HepG2 (cell line): ENCODE results near the gene OSCP1. TPM values are rescaled to one million over a fixed set of nuclear protein-coding genes. Genes with fewer than 3 reads are reported as not detected.

Experiments used
- CHD2 ChIP-seq: IDR thresholded peaks from 2 replicates; pipeline ENCODE4 v1.6.1; 2011; ENCODE audit warnings: low read depth, low read length, improper control_type of control experiment
- DR1 ChIP-seq: sonication (generic); formaldehyde crosslinking; IDR thresholded peaks from 2 replicates; pipeline ENCODE4 v1.8.0; 2021; ENCODE audit warnings: mild to moderate bottlenecking, missing genetic modification reagents, inconsistent platforms
- GRHL1 ChIP-seq: sonication (generic); formaldehyde crosslinking; conservative IDR thresholded peaks from 2 replicates; pipeline ENCODE4 v1.8.0; 2022; ENCODE audit warnings: missing genetic modification reagents
- HCFC1 ChIP-seq: fragments of 150-350 bp; IDR thresholded peaks from 2 replicates; pipeline ENCODE4 v1.6.1; 2014; ENCODE audit warnings: low read depth, low read length
- HIVEP1 ChIP-seq: sonication (generic); formaldehyde crosslinking; IDR thresholded peaks from 2 replicates; pipeline ENCODE4 v1.4.0; 2020; ENCODE audit warnings: mild to moderate bottlenecking, missing genetic modification reagents
- HNF1A ChIP-seq, 2 experiments: sonication (generic) in 1 of 2; formaldehyde crosslinking in 1 of 2; IDR thresholded peaks; 2 replicates each; pipeline versions ENCODE4 v1.4.0 to v1.6.1; 2016 to 2020; ENCODE audit warnings: borderline replicate concordance in 1 of 2, low read depth in 1 of 2, mild to moderate bottlenecking in 1 of 2, missing genetic modification reagents in 1 of 2
- KLF6 ChIP-seq: IDR thresholded peaks from 2 replicates; pipeline ENCODE4 v1.8.0; 2016; ENCODE audit warnings: missing biosample characterization, missing genetic modification reagents
- MXD1 ChIP-seq: sonication (generic); formaldehyde crosslinking; IDR thresholded peaks from 2 replicates; pipeline ENCODE4 v1.4.0; 2020; ENCODE audit warnings: mild to moderate bottlenecking, missing genetic modification reagents
- MYPOP ChIP-seq: sonication (generic); formaldehyde crosslinking; IDR thresholded peaks from 2 replicates; pipeline ENCODE4 v1.8.1; 2023; ENCODE audit warnings: mild to moderate bottlenecking, moderate library complexity, missing genetic modification reagents
- NR2F6 ChIP-seq, 2 experiments: IDR thresholded peaks; 2 replicates each; pipeline ENCODE4 v1.6.1; 2016; ENCODE audit warnings: antibody characterized with exemption in 1 of 2, mild to moderate bottlenecking in 1 of 2
- ONECUT2 ChIP-seq: sonication (generic); formaldehyde crosslinking; IDR thresholded peaks from 2 replicates; pipeline ENCODE4 v1.4.0; 2020; ENCODE audit warnings: missing genetic modification reagents
- RBFOX2 ChIP-seq: fragments of 200-400 bp; formaldehyde crosslinking; IDR thresholded peaks from 2 replicates; pipeline ENCODE4 v1.6.1; 2017; ENCODE audit warnings: low read depth, mild to moderate bottlenecking, low read length
- THAP9 ChIP-seq: sonication (generic); formaldehyde crosslinking; IDR thresholded peaks from 2 replicates; pipeline ENCODE4; 2020; ENCODE audit warnings: missing genetic modification reagents, mild to moderate bottlenecking, borderline replicate concordance
- ZBTB38 ChIP-seq: sonication (generic); formaldehyde crosslinking; IDR thresholded peaks from 2 replicates; pipeline ENCODE4 v1.5.1; 2020; ENCODE audit warnings: mild to moderate bottlenecking, missing genetic modification reagents
- ZNF263 ChIP-seq: sonication (generic); formaldehyde crosslinking; IDR thresholded peaks from 2 replicates; pipeline ENCODE4 v1.4.0; 2020; ENCODE audit warnings: missing genetic modification reagents
- ZNF451 ChIP-seq: sonication (generic); formaldehyde crosslinking; IDR thresholded peaks from 2 replicates; pipeline ENCODE4 v1.5.0; 2020; ENCODE audit warnings: mild to moderate bottlenecking, missing genetic modification reagents
- ZNF557 ChIP-seq: sonication (generic); formaldehyde crosslinking; IDR thresholded peaks from 2 replicates; pipeline ENCODE4 v1.4.0; 2020; ENCODE audit warnings: missing genetic modification reagents
- ZNF644 ChIP-seq: IDR thresholded peaks from 2 replicates; pipeline ENCODE4 v1.6.1; 2016; ENCODE audit warnings: low read depth
- polyA plus RNA-seq, 8 experiments: library from polyadenylated mRNA; depleted of rRNA in 3 of 8; stranded (reverse) in 7 of 8; unstranded in 1 of 8; fragments of >200 nt; fragmentation: Illumina TruSeq in 4 of 8; extraction: Trizol in 4 of 8; gene quantifications; 2 replicates each; pipeline versions ENCODE4 v1.2.1 to v1.2.3, GENCODE V29; 2011 to 2016; ENCODE audit warnings: low read depth in 4 of 8, missing spikeins in 1 of 8, mixed read lengths in 1 of 8; ENCODE audit not compliant: insufficient read depth in 1 of 8
- total RNA-seq, 5 experiments: library from RNA; depleted of rRNA; stranded (reverse); fragments of >200 nt; fragmentation: Illumina TruSeq; extraction: Trizol; gene quantifications; 2 replicates each; pipeline ENCODE4 v1.2.3, GENCODE V29; 2016; ENCODE audit warnings: low read depth in 1 of 5

The OSCP1 gene
- total and polyA plus RNA-seq, 2 of the 13 experiments (the other 11 are each of a cell fraction or from before 2014, with no cell fraction given): 0.60 to 0.84 TPM

GRCh38 chr1:36450270-36450918 lies at the start of gene OSCP1 (continued):
- TF ChIP-seq THAP9 (CRISPR knock-in tag) (peak; percentile 46; the same call in 1 of the 2 replicates), HNF1A (IDR thresholded peaks at IDR 0.05; ENCODE audit: low read depth) (no peak), HNF1A (CRISPR knock-in tag; IDR thresholded peaks at IDR 0.05; ENCODE audit: borderline replicate concordance) (0 out of 2 replicates have a peak, but pooled peaks have one; percentile 51), CHD2 (no peak), RBFOX2 (peak; percentile 71), NR2F6 (IDR thresholded peaks at IDR 0.05) (no peak), NR2F6 (CRISPR knock-in tag; IDR thresholded peaks at IDR 0.05) (no peak), HCFC1 (peak; percentile 41; the same call in 1 of the 2 replicates), ONECUT2 (CRISPR knock-in tag) (no peak), MXD1 (peak; percentile 73), DR1 (CRISPR knock-in tag) (peak; percentile 48; the same call in 1 of the 2 replicates), MYPOP (CRISPR knock-in tag) (0 out of 2 replicates have a peak, but pooled peaks have one; percentile 47), GRHL1 (CRISPR knock-in tag) (no peak), KLF6 (no peak), ZNF451 (CRISPR knock-in tag) (peak; percentile 83; the same call in 1 of the 2 replicates), ZNF557 (CRISPR knock-in tag) (peak; percentile 84; the same call in 1 of the 2 replicates), ZNF644 (CRISPR knock-in tag) (no peak), ZNF263 (CRISPR knock-in tag) (0 out of 2 replicates have a peak, but pooled peaks have one; percentile 41), ZBTB38 (CRISPR knock-in tag) (peak; percentile 45; the same call in 1 of the 2 replicates), HIVEP1 (CRISPR knock-in tag) (no peak)
